Measurements from ENCODE around the gene TXNDC12.
"Not testable (repeated sequence)": the region's sequence is repeated elsewhere in the genome, so short reads cannot be mapped to it uniquely, and the experiment has no call there.

Gene TXNDC12

DNA sequence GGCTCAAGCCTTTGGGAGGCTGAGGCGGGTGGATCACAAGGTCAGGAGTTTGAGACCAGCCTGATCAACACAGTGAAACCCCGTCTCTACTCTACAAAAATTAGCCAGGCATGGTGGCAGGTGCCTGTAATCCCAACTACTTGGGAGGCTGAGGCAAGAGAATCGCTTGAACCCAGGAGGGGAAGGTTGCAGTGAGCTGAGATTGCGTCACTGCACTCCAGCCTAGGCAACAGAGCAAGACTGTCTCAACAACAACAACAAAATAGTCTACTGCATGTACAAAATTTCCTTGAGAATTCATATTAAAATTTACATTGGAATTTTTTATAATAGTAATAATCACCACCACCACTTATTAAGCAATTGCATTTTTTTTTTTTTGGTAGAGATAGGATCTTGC lies 5.7 kb downstream of the TXNDC12 start:
- not testable (repeated sequence) for DNase-seq (ENCODE audit: low read depth in 3 of 3, low spot score in 1 of 3)

DNA sequence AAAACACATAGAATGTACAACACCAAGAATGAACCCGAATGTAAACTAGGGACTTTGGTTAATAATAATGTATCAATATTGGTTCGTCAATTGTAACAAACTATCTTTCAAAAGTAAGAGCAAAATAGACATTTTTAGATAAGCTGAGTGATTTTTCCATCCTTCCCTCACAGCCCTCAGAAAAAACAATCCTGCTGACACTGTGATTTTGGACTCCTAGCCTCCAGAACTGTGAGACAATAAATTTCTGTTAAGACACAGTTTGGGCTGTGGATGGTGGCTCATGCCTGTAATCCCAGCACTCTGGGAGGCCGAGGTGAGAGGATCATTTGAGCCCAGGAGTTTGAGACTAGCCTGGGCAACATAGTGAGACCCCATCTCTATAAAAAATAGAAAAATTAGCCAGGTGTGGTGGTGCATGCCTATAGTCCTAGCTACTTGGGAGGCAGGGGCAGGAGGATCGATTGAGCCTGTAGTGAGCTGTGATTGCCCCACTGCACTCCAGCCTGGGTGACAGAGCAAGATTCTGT lies 9.3 kb downstream of the TXNDC12 start:
- DNase-seq (ENCODE audit: low read depth in 3 of 3, low spot score in 1 of 3): not testable (repeated sequence)

DNA sequence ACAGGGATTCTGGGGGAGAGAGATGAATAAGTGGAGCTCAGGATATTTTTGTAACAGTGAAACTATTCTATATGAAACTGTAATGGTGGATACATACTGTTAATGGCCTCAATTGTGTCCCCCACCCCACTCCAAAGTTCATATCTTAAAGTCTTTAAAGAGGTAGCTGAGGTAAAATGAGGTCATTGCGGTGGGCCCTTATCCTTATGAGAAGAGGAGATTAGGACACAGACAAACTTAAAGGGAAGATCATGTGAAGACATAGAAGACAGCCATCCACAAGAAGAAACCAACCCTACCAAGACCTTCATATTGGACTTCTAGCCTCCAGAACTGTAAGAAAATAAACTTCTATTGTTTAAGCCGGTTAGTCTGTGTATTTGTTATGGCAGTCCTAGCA lies 9.8 kb downstream of the TXNDC12 start:
- no peak for DNase-seq (ENCODE audit: low read depth in 3 of 3, low spot score in 1 of 3)

DNA sequence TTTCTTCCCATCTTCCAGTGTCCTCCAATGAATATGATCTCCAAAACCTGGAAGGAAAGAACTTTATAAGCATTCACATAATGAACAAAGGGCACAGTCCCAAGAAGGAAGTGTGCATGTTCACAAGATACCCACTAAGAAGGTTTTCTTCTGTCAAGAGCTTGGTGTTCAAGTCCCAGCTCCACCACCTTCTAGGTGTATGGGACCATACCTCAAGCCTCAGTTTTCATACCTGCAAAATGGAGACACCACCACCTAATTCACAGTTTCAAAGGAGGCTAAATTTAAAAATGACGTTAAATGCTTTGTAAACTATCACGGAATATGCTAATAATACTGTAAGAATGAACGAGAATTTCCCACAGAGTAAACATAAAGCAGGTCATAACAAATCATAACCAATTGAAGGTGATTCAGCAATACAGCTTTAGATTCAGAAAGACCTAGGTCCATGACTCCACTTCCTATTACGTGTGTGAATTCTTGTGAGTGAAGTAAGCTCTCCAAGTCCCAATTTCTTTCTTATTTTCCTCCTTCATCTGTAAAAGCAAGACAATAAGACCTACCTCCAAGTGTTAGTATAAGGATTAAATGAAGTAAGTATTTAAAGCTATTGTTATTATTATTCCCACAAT lies 13.3 kb downstream of the TXNDC12 start:
- DNase-seq (ENCODE audit: low read depth in 3 of 3, low spot score in 1 of 3): no peak

DNA sequence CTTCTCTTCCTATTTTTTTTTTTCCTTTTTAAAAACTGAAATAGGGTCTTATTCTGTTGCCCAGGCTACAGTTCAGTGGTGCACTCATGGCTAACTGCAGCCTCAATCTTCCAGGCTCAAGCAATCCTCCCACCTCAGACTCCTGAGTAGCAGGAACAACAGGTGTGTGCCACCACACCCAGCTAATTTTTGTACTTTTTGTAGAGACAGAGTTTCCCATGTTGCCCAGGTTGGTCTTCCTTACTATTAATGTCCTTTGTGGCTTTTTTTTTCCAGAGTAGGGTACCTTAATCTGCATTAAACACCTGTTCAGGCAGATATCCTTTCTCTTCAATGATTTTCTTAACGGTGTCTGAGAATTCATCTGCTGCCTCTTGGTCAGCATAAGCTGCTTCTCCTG lies 17.1 kb downstream of the TXNDC12 start:
- DNase-seq (ENCODE audit: low read depth in 3 of 3, low spot score in 1 of 3): no peak

DNA sequence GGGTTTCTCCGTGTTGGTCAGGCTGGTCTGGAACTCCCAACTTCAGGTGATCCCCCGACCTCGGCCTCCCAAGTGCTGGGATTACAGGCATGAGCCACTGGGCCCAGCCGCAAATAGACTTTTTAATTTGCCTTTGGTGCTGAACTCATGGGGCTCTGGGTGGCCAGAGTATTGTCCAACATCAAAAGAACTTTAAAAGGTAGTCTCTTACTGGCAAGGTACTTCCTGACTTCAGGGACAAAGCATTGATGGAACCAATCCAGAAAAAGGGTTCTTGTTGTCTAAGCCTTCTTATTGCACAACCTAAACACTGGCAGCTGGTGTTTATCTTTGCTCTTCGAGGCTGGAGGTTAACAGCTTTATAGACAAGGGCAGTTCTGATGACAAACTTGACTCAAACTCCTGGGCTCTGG lies 17.6 kb downstream of the TXNDC12 start:
- DNase-seq (ENCODE audit: low read depth in 3 of 3, low spot score in 1 of 3): no peak

DNA sequence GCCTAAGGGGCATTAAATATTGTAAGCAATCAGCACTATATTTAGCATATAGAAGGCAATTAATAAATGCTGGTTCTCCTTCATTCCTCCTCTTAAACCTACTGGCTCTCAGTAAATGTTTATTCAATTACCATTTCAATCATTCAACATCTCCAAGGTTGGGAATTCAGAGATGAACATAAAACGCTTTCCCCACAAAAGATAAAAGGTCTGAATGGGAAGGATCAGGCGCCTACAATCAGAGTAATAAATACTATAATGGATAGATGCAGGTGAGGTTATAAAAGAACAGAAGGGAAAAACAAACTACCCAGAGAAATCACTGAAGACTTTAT lies 21.0 kb downstream of the TXNDC12 start:
- DNase-seq (ENCODE audit: low read depth in 3 of 3, low spot score in 1 of 3): no peak

DNA sequence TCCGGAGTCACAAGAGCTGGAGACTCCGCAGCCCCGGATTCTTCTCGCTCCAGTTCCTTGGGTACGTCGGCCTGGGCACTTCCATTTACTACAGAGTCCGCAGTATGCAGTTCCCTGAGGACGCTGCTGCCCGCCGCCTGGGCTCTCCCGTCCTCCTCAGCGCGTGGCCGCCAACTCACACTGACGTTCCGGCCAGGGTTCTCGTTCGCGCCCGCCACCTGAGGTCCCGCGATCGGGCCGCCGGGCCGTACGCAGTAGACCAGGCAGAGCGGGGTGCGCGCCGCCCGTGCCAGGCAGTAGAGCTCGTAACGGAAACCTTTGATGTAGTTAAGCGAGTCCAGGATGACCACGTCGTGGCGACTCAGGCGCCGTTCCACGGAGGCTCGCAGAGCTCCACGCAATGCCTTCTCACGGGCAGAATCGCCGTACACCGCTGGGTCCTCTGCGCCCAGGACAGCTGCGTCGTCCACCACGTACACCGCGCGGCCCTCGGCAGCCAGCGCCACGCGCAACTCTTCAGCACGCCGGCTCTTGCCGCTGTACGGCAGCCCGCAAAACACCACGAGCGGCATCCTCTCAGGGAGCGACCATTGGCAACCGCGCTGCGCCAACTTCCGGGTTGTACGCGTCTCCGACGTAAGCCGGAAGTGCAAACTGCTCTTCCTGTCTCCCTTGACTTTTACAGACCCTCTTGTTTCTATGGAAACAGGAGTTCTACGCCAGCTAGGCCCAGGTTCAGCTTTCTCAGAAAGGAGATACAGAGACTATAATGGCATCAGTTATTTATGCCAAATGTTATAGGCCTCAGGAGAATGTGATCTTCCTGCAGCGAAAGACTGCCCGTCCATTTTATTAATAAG lies 21.6 kb downstream of the TXNDC12 start, which contains the start of gene KTI12:
TSS of gene KTI12 (minus strand) at position 621 of the 860 bp plus-strand sequence. CDS start at position 572, 49 bp downstream.
- peak; percentile 62 to 70 (median 66) for DNase-seq (ENCODE audit: low read depth in 3 of 3, low spot score in 1 of 3)

DNA sequence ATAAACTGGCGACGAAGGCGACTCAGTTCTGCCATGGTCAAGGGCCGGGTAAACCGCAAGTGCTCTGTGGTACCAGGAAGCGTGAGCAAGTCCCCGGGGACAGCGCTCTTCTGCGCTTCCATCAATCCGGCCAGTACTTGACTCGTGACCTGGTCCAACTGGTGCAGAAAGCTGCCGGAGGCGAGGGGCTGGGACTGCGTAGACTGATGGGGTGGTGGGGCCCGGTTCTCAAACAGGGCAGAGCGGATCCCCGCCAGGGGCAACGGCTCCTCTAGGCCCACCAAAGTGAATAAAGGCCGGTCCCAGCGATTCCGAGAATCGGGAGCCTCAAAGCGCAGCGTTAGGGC lies 22.2 kb downstream of the TXNDC12 start:
- no peak for DNase-seq (ENCODE audit: low read depth in 3 of 3, low spot score in 1 of 3)

DNA sequence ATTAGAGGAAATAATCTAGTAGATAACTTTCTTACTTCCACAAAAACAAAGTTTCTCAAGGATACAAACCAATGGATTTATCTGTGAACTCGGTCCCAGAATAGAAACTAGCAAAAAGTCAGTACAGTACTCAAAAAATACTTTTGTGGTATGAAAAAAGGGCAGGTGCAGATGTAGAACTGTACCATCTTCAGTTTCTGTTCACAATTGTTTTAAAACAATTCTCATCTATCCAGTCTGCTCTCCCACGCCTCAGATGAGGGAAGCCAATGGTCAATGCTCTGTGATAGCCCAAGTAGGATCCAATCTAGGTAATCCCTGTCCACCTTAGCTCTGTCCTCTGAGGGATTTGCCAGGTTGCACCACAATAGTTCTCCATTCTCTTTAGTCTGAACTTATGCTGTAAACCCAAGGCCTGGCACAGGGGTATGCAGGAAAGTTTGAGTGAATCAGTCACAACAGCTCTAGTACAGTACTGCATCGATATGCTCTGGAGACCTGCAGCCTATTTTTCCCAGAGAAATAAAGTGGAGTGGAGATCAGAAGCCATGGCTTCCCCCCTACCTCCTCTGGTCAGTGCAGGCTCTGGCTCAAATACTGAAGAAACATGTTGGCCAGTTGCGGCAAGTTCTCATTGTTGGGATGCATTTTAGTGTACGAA lies 22.7 kb downstream of the TXNDC12 start:
- no peak for DNase-seq (ENCODE audit: low read depth in 3 of 3, low spot score in 1 of 3)

DNA sequence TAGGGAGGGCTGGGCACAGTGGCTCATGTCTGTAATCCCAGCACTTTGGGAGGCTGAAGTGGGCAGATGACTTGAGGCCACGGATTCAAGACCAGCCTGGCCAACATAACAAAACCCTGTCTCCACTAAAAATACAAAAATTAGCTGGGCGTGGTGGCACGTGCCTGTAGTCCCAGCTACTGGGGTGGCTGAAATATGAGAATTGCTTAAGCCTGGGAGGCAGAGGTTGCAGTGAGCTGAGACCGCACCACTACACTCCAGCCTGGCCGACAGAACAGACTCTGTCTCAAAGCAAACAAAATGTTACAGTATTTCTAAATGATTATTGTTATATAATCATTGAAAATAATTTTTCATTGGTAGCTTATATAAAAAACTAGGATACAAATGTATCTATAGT lies 26.2 kb downstream of the TXNDC12 start:
- DNase-seq (ENCODE audit: low read depth in 3 of 3, low spot score in 1 of 3): not testable (repeated sequence)

DNA sequence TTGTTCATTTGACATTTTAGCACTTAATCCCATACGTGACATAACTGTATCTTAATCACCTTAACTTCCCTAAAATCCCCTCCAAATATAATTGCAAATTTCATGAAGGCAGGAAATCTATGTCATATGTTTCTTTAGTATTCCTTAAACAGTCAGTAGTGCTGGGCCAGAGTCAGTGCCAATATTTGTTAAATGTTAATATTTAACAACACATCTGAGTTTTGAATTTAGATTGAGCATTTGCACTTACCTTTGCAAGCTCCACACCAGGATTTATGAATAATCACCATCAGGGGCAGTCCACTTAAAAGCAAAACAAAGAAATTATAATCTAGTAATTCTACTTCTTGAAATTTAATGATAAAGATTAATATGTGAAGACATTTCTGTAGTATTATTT lies 26.7 kb downstream of the TXNDC12 start:
- DNase-seq (ENCODE audit: low read depth in 3 of 3, low spot score in 1 of 3): no peak

DNA sequence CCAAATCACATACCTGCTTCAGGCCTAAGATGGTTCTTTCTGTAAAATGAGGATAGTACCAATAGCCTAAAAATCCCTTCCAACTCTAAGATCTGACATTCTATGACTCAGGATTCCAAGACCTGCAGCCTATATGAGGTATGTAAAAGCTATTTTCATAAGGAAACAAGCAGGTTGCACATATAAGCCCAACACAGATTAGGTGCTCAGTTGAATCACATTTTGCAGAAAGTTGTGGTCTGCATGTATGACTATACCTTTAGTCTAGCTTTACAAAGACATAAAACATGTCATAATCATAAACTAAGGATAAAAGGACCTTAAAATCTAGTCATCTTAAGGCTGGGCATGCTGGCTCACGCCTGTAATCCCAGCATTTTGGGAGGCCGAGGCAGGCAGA lies 28.7 kb downstream of the TXNDC12 start:
- DNase-seq (ENCODE audit: low read depth in 3 of 3, low spot score in 1 of 3): no peak

DNA sequence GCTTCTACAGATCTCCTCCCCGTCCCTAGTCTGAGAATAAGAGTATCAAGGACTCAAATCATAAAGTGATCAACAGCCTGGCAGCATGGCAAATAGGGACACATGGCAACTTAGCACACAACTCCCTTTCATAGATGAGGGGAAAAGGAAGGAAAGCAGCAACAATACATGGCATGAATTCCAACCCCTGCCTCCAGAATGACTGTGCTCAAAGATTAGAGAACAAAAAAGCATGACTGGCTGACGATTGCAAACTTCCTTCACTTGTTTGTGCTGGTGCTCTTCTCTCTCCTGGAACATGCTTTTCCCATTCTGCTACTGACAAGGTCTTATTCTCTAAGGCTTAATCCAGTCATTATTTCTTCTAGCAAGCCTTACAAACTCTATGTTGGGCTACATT lies 32.9 kb downstream of the TXNDC12 start:
- DNase-seq (ENCODE audit: low read depth in 3 of 3, low spot score in 1 of 3): no peak

DNA sequence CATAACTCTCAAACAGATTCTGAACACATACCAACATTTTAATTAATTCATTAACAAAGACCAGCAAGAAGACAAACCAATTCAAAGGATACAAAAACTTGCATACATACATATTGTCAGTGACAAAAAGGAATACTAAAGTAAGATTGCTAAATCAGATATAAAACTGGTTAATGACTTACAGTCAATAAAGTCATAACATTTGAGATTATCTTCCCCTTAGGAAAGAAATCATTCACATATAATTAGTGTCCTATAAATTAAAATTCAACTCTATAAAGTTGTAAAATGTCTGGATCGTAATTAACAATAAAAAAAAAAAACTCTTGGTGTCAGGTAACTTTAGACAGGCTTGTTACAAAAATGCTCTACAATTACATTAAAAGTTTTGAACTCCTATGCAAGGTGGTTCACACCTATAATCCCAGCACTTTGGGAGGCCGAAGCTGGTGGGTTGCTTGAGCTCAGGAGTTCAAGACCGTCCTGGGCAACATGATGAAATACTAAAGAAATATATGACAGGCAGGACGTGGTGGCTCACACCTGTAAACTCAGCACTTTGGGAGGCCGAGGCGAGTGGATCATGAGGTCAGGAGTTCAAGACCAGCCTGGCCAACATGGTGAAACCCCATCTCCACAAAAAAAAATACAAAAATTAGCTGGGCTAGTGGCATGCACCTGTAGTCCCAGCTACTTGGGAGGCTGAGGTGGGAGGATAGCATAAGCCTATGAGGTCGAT lies 46.8 kb downstream of the TXNDC12 start:
- DNase-seq (ENCODE audit: low read depth in 3 of 3, low spot score in 1 of 3): no peak

DNA sequence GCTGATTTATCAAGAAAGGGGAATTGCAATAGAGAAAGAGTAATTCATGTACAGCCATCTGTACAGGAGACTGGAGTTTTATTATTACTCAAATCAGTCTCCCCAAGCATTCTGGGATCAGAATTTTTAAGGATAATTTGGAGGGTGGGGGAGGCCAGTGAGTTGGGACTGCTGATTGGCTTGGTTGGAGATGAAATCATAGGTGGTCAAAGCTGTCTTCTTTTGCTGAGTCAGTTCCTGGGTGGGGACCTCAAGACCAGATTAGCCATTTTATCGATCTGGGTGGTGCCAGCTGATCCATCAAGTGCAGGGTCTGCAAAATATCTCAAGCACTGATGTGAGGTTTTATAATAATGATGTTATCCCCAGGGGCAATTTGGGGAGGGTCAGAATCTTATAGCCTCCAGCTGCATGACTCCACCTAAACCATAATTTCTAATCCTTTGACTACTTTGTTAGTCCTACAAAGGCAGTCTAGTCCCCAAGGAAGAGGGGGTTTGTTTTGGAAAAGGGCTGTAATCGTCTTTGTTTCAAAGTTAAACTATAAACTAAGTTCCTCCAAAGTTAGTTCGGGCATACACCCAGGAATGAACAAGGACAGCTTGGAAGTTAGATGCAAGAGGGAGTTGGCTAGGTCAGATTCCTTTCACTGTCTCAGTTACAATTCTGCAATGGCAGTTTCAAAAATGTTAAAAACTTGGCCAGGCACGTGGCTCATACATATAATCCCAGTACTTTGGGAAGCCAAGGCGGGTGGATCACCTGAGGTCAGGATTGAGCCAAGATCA lies 47.6 kb downstream of the TXNDC12 start:
- DNase-seq (ENCODE audit: low read depth in 3 of 3, low spot score in 1 of 3): no peak

DNA sequence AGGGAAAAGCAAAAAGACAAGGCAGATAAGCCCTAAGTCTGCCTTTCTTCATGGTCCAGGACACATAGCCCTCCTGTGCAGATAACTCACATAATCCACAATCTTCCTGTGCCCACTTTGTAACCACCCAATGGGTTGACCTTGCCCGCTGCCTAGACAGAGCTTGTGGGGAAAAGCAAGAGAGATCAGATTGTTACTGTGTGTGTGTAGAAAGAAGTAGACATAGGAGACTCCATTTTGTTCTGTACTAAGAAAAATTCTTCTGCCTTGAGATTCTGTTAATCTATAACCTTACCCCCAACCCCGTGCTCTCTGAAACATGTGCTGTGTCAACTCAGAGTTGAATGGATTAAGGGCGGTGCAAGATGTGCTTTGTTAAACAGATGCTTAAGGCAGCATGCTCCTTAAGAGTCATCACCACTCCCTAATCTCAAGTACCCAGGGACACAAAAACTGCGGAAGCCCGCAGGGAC lies 48.9 kb downstream of the TXNDC12 start:
- DNase-seq (ENCODE audit: low read depth in 3 of 3, low spot score in 1 of 3): not testable (repeated sequence)

DNA sequence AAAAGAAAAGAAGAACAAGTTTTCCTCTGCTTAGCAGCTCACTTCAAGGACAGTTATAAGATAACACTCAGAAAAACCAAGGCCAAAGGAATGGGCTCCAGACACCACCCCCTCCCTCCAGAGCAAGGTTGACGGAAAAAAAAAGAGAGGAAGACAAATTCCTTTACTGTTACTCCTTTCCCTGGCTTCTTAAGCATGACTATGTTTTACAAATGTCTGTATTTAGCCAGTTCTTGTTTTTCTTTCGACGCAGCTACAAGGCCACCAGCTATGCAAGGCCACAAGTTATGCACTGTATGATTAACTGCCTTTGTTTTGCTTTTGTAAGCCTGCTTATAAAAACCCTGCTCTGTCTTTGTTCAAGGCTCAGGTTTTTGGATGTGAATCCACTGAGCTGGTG lies 49.4 kb downstream of the TXNDC12 start:
- not testable (repeated sequence) for DNase-seq (ENCODE audit: low read depth in 3 of 3, low spot score in 1 of 3)

DNA sequence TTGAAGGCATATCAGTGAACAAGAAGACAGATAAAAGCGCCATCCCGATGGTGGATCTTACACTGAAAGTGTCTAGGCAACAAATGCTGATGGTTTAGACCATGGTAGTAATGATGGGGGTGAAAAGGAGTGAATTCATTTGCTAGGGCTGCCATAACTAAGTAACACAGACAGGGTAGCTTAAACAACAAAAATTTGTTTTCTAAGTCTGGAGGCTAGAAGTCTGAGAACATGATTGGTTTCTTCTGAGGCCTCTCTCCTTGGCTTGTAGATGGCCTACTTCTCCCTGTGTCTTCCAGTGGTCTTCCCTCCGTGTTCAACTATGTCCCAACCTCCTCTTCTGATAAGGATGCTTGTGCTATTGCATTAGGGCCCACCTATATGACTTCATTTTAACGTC lies 51.1 kb downstream of the TXNDC12 start:
- no peak for DNase-seq (ENCODE audit: low read depth in 3 of 3, low spot score in 1 of 3)
